Sigmoid colon (tissue), 7 donors: ENCODE results near the gene ZFP36. TPM values are rescaled to one million over a fixed set of nuclear protein-coding genes. Genes with fewer than 3 reads are reported as not detected.

Experiments used
- DNase-seq: peaks from one replicate; pipeline ENCODE4 v3.0.0-alpha.2; 2019
- H3K27ac ChIP-seq, 4 donors: fragments of 200-600 bp; sonication (generic); one replicate each; pipeline ENCODE4 v1.5.1; 2016 to 2019; ENCODE audit warnings: mild to moderate bottlenecking in 1 of 4
- H3K27me3 ChIP-seq, 3 donors: fragments of 200-600 bp; sonication (generic); one replicate each; pipeline ENCODE4 v1.5.1; 2019; ENCODE audit warnings: mild to moderate bottlenecking in 1 of 3
- H3K36me3 ChIP-seq, 4 donors: fragments of 200-600 bp; sonication (generic); one replicate each; pipeline ENCODE4 v1.5.1; 2016 to 2019
- H3K4me1 ChIP-seq, 4 donors: fragments of 200-600 bp; sonication (generic); one replicate each; pipeline ENCODE4 v1.5.1; 2017 to 2019
- H3K4me3 ChIP-seq, 4 donors: fragments of 200-600 bp; sonication (generic); one replicate each; pipeline ENCODE4 v1.5.1; 2017 to 2019; ENCODE audit warnings: mild to moderate bottlenecking in 2 of 4, moderate library complexity in 1 of 4
- H3K9me3 ChIP-seq, 4 donors: fragments of 200-600 bp in 3 of 4; sonication (generic) in 3 of 4; one replicate each; pipeline versions ENCODE4 v1.5.1 to v1.6.1; 2013 to 2019
- CTCF ChIP-seq, 4 experiments: fragments of 450-650 bp in 3 of 4; fragments of 200-600 bp in 1 of 4; IDR thresholded peaks; one replicate each; pipeline ENCODE4 v1.5.1; 2016 to 2019; ENCODE audit warnings: antibody characterized with exemption in 4 of 4, mild to moderate bottlenecking in 3 of 4, moderate library complexity in 2 of 4
- EP300 ChIP-seq, 4 donors: sonication (generic); formaldehyde crosslinking; IDR thresholded peaks; one replicate each; pipeline ENCODE4 v1.6.1; 2017; ENCODE audit warnings: antibody characterized with exemption in 4 of 4
- POLR2A ChIP-seq, 2 donors: fragments of 450-650 bp; IDR thresholded peaks; one replicate each; pipeline ENCODE4 v1.6.1; 2016; ENCODE audit warnings: antibody characterized with exemption in 2 of 2, mild to moderate bottlenecking in 2 of 2, moderate library complexity in 2 of 2
- POLR2AphosphoS5 ChIP-seq, 4 donors: sonication (generic); formaldehyde crosslinking; IDR thresholded peaks; one replicate each; pipeline ENCODE4 v1.6.1; 2017; ENCODE audit warnings: antibody characterized with exemption in 4 of 4
- WGBS, 2 donors: extraction: QIAGEN DNeasy Blood & Tissue Kit; methylation state at CpG; one replicate each; pipeline ENCODE4 v1.1.7; 2013; 5-methylcytosine and 5-hydroxymethylcytosine counted together
- intact Hi-C: fragments of 100-400 bp; cut with DNase I; formaldehyde crosslinking; loops from one replicate; pipeline ENCODE4 v1.15.1; 2023
- polyA plus RNA-seq, 3 donors: library from polyadenylated mRNA; stranded (reverse); fragments of 200-250 nt; gene quantifications; one replicate each; pipeline ENCODE4 v1.2.3, GENCODE V29; 2013
- total RNA-seq, 4 donors: library from RNA; depleted of rRNA; stranded (reverse); fragments of >200 nt; gene quantifications; one replicate each; pipeline ENCODE4 v1.1.0, GENCODE V29; 2016
- donor health status: healthy with polysubstance abuse.
- donor health status: Bipolar disorder and iron deficiency.
- donor health status: healthy.

Gene ZFP36
- total and polyA plus RNA-seq, 7 donors: 78.1 to 320 (median 207) TPM

GRCh38 chr19:39419003-39419402 lies 12.4 kb downstream of the ZFP36 start:
- intact Hi-C loops: no loop called here
- H3K27me3 ChIP-seq: no peaks in the 10 kb centered on the region
- DNase-seq: no peak
- TF ChIP-seq EP300 (IDR thresholded peaks at IDR 0.05) (no peak), POLR2AphosphoS5 (IDR thresholded peaks at IDR 0.05) (no peak), CTCF (IDR thresholded peaks at IDR 0.05) (no peak), POLR2A (IDR thresholded peaks at IDR 0.05) (no peak)
- 79 to 85% methylated on average over 9 of the region's 9 CpGs for WGBS, 2 donors
- H3K36me3 ChIP-seq: peaks cover 7 to 79% (median 47%) of the 10 kb centered on the region in 4 donors
- H3K4me1 ChIP-seq: peaks cover 0 to 38% (median 31%) of the 10 kb centered on the region in 4 donors
- no peaks in the 10 kb centered on the region for H3K9me3 ChIP-seq
- H3K27ac ChIP-seq: no peak overlapping the region
- H3K4me3 ChIP-seq: no peak overlapping the region

- peak; percentile 64 for DNase-seq
- no peaks in the 10 kb centered on the region for H3K9me3 ChIP-seq
- H3K27ac ChIP-seq: no peak overlapping the region
- H3K4me1 ChIP-seq: peaks cover 0 to 20% (median 13%) of the 10 kb centered on the region in 4 donors
- TF ChIP-seq POLR2A (IDR thresholded peaks at IDR 0.05): no peak
- no peak for TF ChIP-seq CTCF (IDR thresholded peaks at IDR 0.05)
- TF ChIP-seq POLR2AphosphoS5 (IDR thresholded peaks at IDR 0.05): no peak
- TF ChIP-seq EP300 (IDR thresholded peaks at IDR 0.05): no peak
- intact Hi-C loops: no loop called here
- H3K36me3 ChIP-seq: peaks cover 7 to 88% (median 50%) of the 10 kb centered on the region in 4 donors
- WGBS, 2 donors: 87 to 93% methylated on average over 15 of the region's 15 CpGs
- H3K27me3 ChIP-seq: no peaks in the 10 kb centered on the region
- H3K4me3 ChIP-seq: no peak overlapping the region
Measured at GRCh38 chr19:39420769-39421168, 14.1 kb downstream of the ZFP36 start.

- no peaks in the 10 kb centered on the region for H3K9me3 ChIP-seq
- no peak for DNase-seq
- H3K27ac ChIP-seq: no peak overlapping the region
- intact Hi-C loops: no loop called here
- H3K36me3 ChIP-seq: peaks cover 7 to 79% (median 46%) of the 10 kb centered on the region in 4 donors
- H3K4me1 ChIP-seq: peaks cover 0 to 7% (median 3%) of the 10 kb centered on the region in 4 donors
- H3K27me3 ChIP-seq: no peaks in the 10 kb centered on the region
- WGBS, 2 donors: 95% methylated on average over 5 of the region's 5 CpGs
- H3K4me3 ChIP-seq: no peak overlapping the region
- TF ChIP-seq CTCF (IDR thresholded peaks at IDR 0.05) (no peak), POLR2A (IDR thresholded peaks at IDR 0.05) (no peak), POLR2AphosphoS5 (IDR thresholded peaks at IDR 0.05) (no peak), EP300 (IDR thresholded peaks at IDR 0.05) (no peak)
Measured at GRCh38 chr19:39422020-39422419, 15.4 kb downstream of the ZFP36 start.

GRCh38 chr19:39423258-39424086 lies 16.8 kb downstream of the ZFP36 start:
- 86 to 91% methylated on average over 35 of the region's 35 CpGs for WGBS, 2 donors
- peak; percentile 64 for DNase-seq
- peaks cover 0 to 10% (median 9%) of the 10 kb centered on the region in 4 donors for H3K4me1 ChIP-seq
- no peak overlapping the region for H3K27ac ChIP-seq
- no peaks in the 10 kb centered on the region for H3K9me3 ChIP-seq
- intact Hi-C loops: no loop called here
- TF ChIP-seq POLR2A (IDR thresholded peaks at IDR 0.05) (no peak), POLR2AphosphoS5 (IDR thresholded peaks at IDR 0.05) (no peak), CTCF (IDR thresholded peaks at IDR 0.05) (no peak), EP300 (IDR thresholded peaks at IDR 0.05) (no peak)
- H3K4me3 ChIP-seq: no peak overlapping the region
- H3K36me3 ChIP-seq: peaks cover 7 to 65% (median 38%) of the 10 kb centered on the region in 4 donors
- H3K27me3 ChIP-seq: no peaks in the 10 kb centered on the region
